ENCODE data around the gene GJD2.

Gene GJD2

DNA sequence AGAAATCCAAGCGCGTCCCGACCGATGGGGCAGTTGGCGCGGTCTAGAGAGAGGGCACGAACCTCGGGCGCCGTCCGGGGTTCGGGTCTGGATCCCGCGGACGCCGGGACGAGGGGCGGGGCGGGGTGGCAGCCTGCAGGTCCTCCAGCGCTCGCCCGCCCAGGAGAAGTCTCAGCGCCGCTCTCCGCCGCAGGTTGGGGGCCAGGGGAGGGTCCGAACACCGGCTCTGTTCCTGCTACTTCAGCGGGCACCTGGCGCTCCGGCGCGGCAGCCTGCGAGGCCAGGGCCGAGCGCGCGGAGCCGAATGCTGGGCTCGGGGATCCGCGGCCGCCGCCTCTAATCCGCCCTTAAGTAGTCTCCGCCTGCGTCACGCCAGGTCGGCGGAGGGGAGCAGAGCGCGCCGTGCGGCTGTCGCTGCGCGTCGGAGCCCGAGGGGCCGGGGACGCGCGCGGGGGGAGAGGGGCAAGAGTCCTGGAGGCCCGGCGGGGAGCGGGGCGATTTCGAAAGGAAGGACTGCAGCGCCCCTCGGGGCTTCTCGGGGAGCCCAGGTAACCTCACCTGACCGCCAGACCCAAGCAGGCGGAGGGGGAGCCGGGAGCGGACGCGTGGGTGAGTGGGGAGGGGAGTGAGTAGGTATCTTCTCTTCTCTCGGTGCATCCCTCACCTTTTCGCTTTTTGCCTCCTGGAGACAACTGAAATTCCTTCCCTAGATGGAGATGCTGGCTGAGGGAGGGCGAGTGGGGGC, at the start of gene GJD2:
TSS of gene GJD2 (minus strand) at position 325 of the 745 bp plus-strand sequence. CDS start 510 bp downstream, outside the sequence.
- no peak for DNase-seq
- in situ Hi-C loops (cut with MboI; ENCODE audit: low pct_unique_long_range_greater_than_20kb, low sequenced_read_pairs), result no loop called here

DNA sequence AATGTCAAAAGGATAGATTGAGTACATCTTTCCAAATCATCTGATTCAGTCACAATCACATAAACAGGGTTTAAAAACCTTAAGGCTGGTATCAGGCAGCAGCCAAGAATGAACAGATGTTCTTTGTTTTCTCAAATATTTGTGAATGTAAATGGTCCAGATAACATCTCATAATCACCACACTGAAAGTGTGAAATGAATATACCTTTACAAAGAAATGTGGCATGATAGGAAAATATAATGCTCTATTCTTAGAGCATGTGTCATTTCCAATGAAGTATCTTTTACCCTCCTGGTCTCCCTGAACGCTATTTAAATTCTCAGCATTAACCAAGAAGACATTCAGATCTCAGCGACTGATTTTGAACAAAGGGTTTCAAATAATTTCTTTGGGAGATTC, 49.3 kb upstream of the GJD2 start:
- in situ Hi-C loops (cut with MboI; ENCODE audit: low pct_unique_long_range_greater_than_20kb, low sequenced_read_pairs), result no loop called here
- DNase-seq, result no peak

- in situ Hi-C loops (cut with MboI; ENCODE audit: low pct_unique_long_range_greater_than_20kb, low sequenced_read_pairs), result no loop called here
- DNase-seq, result no peak
These were observed 48.3 kb upstream of the GJD2 start for GRCh38 chr15:34802803-34803750.

GRCh38 chr15:34802371-34802770, 47.6 kb upstream of the GJD2 start:
- in situ Hi-C loops (cut with MboI; ENCODE audit: low pct_unique_long_range_greater_than_20kb, low sequenced_read_pairs), result no loop called here
- DNase-seq, result no peak

- in situ Hi-C loops (cut with MboI; ENCODE audit: low pct_unique_long_range_greater_than_20kb, low sequenced_read_pairs), result no loop called here
- DNase-seq, result no peak
These were observed 44.6 kb upstream of the GJD2 start for GRCh38 chr15:34799149-34800101.

GRCh38 chr15:34796847-34797435, 42.1 kb upstream of the GJD2 start:
- in situ Hi-C loops (cut with MboI; ENCODE audit: low pct_unique_long_range_greater_than_20kb, low sequenced_read_pairs), result no loop called here
- no peak for DNase-seq

DNA sequence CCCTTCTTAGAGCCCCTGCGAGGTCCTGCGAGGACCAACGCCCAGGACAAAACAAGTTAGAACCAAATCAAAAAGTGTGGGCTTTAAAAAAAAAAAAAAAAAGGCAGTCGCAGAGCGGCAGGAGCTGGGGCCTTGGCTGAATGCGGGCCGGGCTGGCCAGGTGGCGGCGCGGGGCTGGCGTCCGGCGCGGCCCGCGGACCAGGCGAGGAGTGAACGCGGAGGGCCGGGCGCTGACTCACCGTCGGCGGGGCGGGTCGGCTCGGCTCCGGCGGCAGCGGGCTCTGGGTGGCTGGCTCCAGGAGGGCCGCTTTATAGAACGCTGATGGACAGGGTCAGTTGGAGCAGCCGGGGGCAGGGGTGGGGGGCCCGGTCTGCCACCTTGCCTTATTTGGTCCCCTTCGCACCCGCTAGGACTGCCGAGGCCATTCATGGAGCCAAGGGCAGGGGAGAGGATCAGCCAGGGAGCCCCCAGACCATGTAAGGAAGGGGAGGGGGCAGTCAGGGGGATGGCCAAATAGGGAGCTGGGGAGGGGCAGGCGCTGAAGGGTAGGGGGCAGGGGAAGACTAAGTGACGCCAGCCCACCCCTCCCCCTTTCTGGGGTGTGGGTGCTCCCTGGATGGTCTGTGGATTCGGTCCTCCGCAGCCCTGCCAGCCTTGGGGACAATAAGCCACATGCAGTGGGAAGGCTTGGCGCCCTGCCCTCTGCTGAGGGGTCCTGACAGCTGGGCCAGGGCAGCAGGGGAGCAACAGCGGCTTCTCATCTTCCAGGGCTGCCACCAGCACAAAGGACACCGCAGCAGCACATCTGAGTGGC, 40.7 kb upstream of the GJD2 start, which contains the start of gene ACTC1:
TSS of gene ACTC1 (minus strand) at position 283 of the 815 bp plus-strand sequence. CDS start 741 bp downstream, outside the sequence.
- no peak for DNase-seq
- in situ Hi-C loops (cut with MboI; ENCODE audit: low pct_unique_long_range_greater_than_20kb, low sequenced_read_pairs), result no loop called here

DNA sequence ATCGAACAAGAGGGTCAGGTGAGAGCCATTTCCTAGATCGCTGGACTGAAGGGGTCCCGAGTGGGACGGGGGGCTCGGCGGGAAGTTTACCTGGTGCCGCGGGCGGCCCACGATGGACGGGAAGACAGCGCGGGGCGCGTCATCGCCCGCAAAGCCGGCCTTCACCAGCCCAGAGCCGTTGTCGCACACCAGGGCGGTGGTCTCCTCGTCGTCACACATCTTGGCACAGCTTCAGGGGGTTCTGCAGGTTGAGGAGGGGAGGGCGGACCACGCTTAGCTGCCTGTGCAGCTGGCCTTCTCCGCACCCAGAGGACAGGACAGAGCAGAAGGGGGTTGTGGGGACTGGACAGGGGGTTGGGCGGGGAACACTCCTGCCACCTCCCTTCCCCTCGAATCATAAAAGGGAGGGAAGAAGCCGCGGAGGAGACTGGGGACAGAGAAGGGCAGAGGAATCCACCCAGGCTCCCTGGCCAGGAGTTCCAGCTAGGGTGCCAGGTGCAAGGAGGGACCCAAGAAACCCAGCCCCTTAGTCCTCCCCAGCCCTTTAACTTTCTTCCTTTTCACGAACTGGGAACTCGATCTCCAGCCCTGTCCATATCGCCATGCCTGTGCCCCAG, 39.9 kb upstream of the GJD2 start:
- DNase-seq, result no peak
- in situ Hi-C loops (cut with MboI; ENCODE audit: low pct_unique_long_range_greater_than_20kb, low sequenced_read_pairs), result no loop called here

DNA sequence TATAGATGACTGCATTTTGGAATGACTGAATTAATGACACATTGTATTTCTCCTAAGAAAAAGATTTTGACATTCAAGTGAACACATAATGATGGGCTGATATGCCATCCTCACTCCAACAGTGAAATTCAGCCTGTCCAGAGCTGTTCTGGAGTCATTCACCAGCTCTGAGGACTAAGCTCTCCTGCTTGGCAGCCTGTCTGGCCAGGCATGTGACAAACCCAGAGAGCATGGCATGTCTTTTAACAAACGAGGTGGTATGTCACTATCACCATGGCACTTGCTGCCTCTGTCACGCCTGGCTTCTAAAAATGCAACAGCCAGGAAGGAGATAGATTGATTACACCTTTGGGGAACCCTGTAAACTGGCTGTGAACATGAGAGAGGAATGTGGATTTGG, 39.1 kb upstream of the GJD2 start:
- in situ Hi-C loops (cut with MboI; ENCODE audit: low pct_unique_long_range_greater_than_20kb, low sequenced_read_pairs), result no loop called here
- DNase-seq, result no peak

GRCh38 chr15:34793071-34793470, 38.3 kb upstream of the GJD2 start:
- in situ Hi-C loops (cut with MboI; ENCODE audit: low pct_unique_long_range_greater_than_20kb, low sequenced_read_pairs), result no loop called here
- DNase-seq, result no peak

DNA sequence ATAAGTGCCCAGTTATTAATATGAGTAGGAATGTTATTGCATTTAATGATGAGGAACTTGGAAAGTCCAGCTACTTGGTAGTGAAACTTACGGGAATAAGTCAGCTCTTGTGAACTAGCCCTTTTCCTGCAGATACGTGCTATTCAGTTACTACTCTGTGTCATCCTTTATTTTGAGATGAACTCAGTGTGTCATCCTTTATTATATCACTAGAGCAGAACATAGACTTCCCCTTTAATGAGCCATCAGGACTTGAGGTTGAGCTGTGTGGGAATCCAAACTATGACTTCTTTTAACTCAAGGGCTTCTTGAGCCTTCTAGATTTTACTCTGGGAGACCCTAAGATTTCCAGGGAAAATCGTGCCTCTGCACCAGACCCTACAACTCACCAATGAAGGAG, 36.9 kb upstream of the GJD2 start:
- in situ Hi-C loops (cut with MboI; ENCODE audit: low pct_unique_long_range_greater_than_20kb, low sequenced_read_pairs), result no loop called here
- DNase-seq, result no peak

DNA sequence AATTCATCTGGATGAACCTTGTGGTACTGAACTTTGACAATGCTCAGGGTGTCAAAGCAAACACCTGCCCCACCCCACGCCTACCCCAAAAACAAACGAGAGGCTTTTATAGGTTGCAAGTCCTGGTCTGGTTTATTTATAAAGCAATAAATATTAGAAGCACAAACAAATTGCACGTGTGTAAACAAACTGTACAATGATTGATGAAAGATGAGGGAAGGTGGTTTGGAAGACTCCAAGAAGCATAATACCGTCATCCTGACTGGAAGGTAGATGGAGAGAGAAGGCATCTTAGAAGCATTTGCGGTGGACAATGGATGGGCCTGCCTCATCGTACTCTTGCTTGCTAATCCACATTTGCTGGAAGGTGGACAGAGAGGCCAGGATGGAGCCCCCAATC, 35.3 kb upstream of the GJD2 start:
- in situ Hi-C loops (cut with MboI; ENCODE audit: low pct_unique_long_range_greater_than_20kb, low sequenced_read_pairs), result no loop called here
- DNase-seq, result no peak

DNA sequence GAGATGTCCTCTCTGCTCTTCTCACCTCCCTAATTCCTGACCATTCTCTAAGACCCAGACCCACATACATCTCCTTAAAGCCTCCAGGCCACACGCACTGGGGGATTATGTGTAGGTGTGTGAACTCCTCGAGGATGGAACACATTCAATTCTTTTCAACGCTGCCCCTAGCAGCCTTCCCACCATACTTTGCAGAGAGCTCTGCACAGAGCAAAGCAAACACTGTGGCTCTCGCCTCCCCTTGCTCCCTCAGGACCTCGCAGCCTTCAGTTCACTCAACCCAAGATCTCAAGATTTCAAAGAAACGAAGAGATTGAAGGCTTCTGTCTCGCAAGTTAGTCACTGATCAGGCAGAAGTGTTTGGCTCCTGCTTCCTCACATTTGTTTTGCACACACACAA, 34.5 kb upstream of the GJD2 start:
- in situ Hi-C loops (cut with MboI; ENCODE audit: low pct_unique_long_range_greater_than_20kb, low sequenced_read_pairs), result no loop called here
- no peak for DNase-seq

DNA sequence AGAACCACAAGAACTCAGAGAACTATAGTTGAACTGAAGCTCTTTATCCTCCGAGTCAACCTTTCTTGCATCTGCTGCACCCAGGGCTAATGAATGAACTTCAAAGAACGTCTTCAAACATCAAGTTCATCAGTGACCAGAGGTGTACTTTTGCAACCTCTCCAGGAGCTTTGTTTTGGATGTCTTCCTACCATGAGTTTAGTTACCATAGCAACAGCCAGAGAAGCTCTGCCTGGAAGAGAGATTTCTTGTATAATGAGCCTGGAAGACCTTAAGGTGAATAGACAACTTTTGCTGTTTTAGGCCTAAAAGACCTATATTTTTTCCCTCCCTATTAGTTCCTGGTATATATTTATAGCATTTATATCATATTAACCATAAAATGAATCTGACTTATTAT, 31.4 kb upstream of the GJD2 start:
- no peak for DNase-seq
- in situ Hi-C loops (cut with MboI; ENCODE audit: low pct_unique_long_range_greater_than_20kb, low sequenced_read_pairs), result no loop called here

GRCh38 chr15:34783991-34784390, 29.2 kb upstream of the GJD2 start:
- no peak for DNase-seq
- in situ Hi-C loops (cut with MboI; ENCODE audit: low pct_unique_long_range_greater_than_20kb, low sequenced_read_pairs), result no loop called here

- DNase-seq, result no peak
- in situ Hi-C loops (cut with MboI; ENCODE audit: low pct_unique_long_range_greater_than_20kb, low sequenced_read_pairs), result no loop called here
These were observed 28.6 kb upstream of the GJD2 start for GRCh38 chr15:34783431-34783830.

GRCh38 chr15:34782901-34783300, 28.1 kb upstream of the GJD2 start:
- in situ Hi-C loops (cut with MboI; ENCODE audit: low pct_unique_long_range_greater_than_20kb, low sequenced_read_pairs), result no loop called here
- no peak for DNase-seq

GRCh38 chr15:34780725-34781124, 25.9 kb upstream of the GJD2 start:
- no peak for DNase-seq
- in situ Hi-C loops (cut with MboI; ENCODE audit: low pct_unique_long_range_greater_than_20kb, low sequenced_read_pairs), result no loop called here
